Measurements from ENCODE around the gene SGIP1.
A peak's percentile ranks its signal among the peaks of the same experiment; 100 is the strongest.
"Not testable (repeated sequence)": the region's sequence is repeated elsewhere in the genome, so short reads cannot be mapped to it uniquely, and the experiment has no call there.

The SGIP1 gene

GRCh38 chr1:66758241-66758755 lies 224.3 kb downstream of the SGIP1 start:
- DNase-seq (ENCODE audit: extremely low read depth in 1 of 2, low read depth in 1 of 2) = no peak

DNA sequence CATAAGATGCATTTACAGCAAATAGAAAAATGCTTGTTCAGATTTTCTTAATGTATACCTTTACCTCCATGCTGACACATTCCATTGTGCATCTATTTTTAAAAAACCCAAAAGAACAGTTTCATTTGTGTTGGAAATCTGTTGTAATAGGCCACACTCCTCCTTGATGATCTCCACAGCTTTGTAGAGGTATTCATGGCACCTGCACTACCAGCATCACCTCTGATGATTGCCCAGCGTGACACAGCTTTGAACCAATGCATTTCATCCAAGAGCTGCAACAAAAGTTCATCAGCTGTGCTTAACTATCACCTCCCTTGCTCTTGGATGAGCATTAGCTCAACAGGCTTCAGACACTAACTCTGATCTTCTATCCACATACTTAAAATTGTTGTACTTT lies 226.6 kb downstream of the SGIP1 start:
- DNase-seq (ENCODE audit: extremely low read depth in 1 of 2, low read depth in 1 of 2) = no peak

GRCh38 chr1:66761221-66761620 lies 227.3 kb downstream of the SGIP1 start:
- no peak for DNase-seq (ENCODE audit: extremely low read depth in 1 of 2, low read depth in 1 of 2)

GRCh38 chr1:66764994-66765578 lies 231.1 kb downstream of the SGIP1 start:
- peak; percentile 10 to 11 for DNase-seq (ENCODE audit: extremely low read depth in 1 of 2, low read depth in 1 of 2)

DNA sequence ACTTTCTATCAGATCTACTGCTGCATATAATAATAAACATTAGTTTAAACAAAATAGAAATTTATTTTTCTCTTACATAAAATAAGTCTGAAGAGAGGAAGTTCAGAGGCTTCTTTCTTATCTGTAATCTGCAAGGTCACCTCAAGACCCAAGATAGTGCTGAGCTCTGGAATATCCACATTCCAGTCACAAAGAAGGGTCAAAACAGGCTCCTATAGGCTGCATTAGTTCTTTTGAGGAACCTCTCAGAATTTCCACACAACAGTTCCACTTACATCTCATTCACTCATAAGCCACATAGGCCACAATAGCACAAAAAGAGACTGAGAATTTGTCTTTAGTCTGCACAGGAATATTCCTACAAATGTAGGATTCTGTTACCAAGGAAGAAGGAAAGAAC lies 233.7 kb downstream of the SGIP1 start:
- DNase-seq (ENCODE audit: extremely low read depth in 1 of 2, low read depth in 1 of 2) = no peak

DNA sequence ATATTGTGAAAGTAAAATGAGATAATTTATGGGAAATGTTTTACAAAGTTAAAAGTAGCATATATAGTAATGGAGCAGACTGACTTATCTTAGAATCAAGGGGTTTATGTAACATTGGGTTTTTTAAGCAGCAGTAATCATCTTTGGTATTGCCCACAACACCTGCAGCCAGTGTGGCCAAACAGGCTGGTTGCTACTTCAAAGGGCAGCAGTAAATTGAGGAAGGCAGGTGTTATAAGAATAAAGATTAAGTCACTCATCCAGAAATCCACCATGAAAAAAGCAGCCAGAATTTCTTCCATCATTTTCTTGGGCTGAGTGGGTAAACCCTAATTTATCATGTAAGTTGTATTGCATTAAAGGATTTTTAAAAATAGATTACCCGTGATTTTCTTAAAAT lies 235.0 kb downstream of the SGIP1 start:
- DNase-seq (ENCODE audit: extremely low read depth in 1 of 2, low read depth in 1 of 2) = no peak

DNA sequence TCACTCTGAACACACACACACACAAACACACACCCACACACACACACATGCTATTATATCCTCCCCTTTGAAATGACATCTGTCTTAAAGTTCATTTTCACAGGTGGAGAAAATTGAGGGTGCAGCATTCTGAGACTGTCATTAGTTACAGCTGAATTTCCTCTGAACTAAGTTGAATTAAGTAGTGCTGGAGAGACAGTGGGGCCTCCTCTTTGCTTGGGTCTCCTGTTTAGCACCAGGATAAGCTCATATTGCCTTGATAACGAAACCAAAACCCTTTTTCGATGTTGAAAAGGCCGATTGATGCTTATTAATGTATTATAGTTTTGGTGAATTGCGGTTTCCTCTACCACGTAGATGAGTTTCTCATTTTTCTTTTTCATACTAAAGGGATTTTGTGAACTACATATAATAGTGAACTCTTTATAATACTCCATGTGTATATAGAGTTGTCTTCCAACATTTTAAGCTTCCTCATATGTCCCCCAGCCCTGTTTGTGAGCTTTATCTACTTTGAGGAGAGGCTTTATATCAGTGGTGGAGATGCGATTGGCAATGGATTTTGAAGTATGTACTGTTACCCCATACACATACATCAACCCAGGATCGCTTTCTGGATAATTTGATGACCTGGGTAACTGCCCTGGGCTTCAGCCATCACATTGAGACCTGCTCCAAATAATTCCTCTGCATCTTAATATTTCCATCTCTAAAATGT lies 235.7 kb downstream of the SGIP1 start:
- no peak for DNase-seq (ENCODE audit: extremely low read depth in 1 of 2, low read depth in 1 of 2)

- no peak for DNase-seq (ENCODE audit: extremely low read depth in 1 of 2, low read depth in 1 of 2)
Measured at GRCh38 chr1:66770240-66770639, 236.3 kb downstream of the SGIP1 start.

- no peak for DNase-seq (ENCODE audit: extremely low read depth in 1 of 2, low read depth in 1 of 2)
Measured at GRCh38 chr1:66770694-66771093, 236.7 kb downstream of the SGIP1 start.

DNA sequence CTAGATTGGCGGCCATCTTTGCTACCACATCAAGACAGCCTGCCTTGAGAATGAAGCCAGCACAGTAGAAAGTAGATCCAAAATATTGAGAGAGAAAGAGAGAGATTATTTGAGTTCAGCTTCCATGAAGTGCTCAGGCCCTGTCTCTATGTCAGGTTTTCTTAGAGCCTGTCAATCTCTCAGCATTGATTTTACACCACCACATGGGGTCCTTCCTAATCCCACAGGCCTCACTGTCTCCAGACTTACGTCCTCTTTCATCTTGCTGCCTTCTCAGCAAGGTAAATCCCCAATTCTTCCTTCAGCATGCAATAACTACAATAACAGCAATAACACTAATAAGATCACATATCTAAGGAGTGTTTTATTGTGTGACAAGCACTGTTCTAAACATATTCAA lies 239.3 kb downstream of the SGIP1 start:
- DNase-seq (ENCODE audit: extremely low read depth in 1 of 2, low read depth in 1 of 2) = no peak

DNA sequence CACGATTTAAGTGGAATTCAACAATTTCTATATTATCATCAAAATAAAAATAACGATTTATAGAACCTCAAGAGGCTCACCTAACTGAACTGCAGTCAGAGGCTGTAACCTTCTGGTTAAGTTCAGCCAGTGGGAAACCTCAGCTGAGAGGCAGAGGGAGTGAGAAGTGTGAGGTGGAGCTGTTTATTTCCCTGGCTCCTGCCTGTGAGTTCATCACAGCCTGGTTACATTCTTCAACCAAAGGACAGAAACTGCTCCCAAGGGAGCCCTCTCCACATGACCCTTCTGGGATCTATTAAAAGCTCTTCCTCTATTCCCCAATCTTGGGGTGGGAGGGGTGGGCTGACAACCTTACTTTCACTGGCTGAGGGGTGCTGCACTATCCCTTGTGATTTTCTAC lies 240.5 kb downstream of the SGIP1 start:
- no peak for DNase-seq (ENCODE audit: extremely low read depth in 1 of 2, low read depth in 1 of 2)

- no peak for DNase-seq (ENCODE audit: extremely low read depth in 1 of 2, low read depth in 1 of 2)
Measured at GRCh38 chr1:66775646-66776045, 241.7 kb downstream of the SGIP1 start.

GRCh38 chr1:66777831-66778230 lies 243.9 kb downstream of the SGIP1 start:
- no peak for DNase-seq (ENCODE audit: extremely low read depth in 1 of 2, low read depth in 1 of 2)

DNA sequence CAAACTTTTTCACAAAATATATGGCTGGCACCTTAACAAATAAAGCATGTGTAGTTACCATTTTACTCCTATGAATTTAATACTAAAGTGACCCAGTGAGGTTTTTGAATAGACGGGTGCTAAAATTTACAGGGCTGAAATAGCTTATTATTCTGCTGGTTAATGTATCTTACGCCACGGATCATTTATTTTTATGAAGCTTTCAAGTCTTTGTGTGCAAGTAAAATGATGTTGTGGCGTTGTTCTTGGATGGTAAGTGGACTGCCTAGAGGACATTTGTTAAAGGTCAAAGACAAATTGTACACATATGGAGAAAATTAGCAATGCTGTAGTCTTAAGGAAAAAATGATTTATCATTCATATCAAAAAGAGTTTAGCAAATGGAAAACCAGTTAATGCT lies 244.3 kb downstream of the SGIP1 start:
- no peak for DNase-seq (ENCODE audit: extremely low read depth in 1 of 2, low read depth in 1 of 2)

DNA sequence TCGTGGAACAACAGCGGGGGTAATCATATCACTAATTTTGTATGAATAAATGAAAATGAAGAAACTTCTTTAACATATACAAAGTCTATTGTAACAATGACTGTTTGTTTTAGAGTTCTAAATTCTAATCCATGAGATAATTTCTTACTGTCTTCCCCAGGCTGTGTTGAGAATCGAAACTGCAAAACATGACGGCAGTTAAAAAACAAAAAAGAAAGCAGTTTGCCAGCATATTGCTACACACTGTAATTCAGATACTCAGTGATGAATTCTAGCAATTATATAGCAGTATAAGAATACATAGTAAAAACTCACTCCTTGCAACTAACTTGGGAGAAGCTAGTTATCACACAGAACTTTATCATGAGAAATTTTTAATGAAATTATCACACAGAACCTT lies 245.0 kb downstream of the SGIP1 start:
- DNase-seq (ENCODE audit: extremely low read depth in 1 of 2, low read depth in 1 of 2) = no peak

DNA sequence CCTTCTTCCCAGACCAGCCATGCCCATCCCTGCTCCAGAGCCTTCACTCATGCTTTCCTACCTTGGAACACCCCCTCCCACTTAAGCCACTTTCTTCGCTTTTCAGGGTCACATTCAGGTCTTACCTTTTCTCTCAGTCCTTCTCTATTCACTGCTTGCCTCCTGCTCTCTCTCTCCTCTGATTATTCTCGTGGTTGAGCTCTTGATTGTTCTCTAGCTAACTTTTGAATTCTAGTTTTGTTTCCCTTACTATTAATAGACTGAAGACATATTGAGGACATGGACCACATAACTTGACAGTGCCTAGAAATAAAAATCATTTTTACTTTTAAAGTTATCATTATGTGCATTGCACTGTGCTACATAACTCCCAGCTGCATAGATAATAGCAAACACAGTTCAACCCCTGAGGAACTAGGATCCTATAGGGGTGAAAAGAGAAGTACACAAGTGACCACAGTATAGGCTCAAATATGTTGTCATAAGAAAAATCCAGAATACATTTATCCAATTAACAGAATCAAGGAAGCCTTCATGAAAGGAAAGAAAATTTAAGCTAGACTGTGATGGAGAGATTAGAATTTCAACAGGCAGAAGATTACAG lies 245.6 kb downstream of the SGIP1 start:
- DNase-seq (ENCODE audit: extremely low read depth in 1 of 2, low read depth in 1 of 2) = no peak

DNA sequence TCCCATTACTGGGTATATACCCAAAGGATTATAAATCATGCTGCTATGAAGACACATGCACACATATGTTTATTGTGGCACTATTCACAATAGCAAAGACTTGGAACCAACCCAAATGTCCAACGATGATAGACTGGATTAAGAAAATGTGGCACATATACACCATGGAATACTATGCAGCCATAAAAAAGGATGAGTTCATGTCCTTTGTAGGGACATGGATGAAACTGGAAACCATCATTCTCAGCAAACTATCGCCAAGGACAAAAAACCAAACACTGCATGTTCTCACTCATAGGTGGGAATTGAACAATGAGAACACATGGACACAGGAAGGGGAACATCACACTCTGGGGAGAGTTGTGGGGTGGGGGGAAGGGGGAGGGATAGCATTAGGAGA lies 251.8 kb downstream of the SGIP1 start:
- DNase-seq (ENCODE audit: extremely low read depth in 1 of 2, low read depth in 1 of 2) = not testable (repeated sequence)

DNA sequence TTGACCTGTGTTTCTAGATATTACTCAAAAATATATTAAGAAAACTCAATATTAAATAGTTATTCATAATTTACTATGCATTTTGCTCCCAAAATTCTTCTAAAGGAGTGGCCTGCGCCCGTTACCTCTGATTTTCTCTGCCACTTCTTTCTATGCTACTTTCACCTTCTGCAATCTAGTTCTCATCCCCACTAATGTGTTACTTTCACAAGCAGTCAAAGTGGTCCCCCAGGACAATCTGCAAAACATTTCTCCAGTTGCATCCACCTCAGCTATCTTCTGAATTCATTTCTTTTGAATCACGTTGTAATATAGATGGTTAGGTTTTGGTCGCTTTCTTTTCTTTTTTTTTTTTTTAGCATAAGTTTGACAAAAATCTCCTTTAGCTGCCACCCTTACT lies 253.7 kb downstream of the SGIP1 start:
- no peak for DNase-seq (ENCODE audit: extremely low read depth in 1 of 2, low read depth in 1 of 2)

DNA sequence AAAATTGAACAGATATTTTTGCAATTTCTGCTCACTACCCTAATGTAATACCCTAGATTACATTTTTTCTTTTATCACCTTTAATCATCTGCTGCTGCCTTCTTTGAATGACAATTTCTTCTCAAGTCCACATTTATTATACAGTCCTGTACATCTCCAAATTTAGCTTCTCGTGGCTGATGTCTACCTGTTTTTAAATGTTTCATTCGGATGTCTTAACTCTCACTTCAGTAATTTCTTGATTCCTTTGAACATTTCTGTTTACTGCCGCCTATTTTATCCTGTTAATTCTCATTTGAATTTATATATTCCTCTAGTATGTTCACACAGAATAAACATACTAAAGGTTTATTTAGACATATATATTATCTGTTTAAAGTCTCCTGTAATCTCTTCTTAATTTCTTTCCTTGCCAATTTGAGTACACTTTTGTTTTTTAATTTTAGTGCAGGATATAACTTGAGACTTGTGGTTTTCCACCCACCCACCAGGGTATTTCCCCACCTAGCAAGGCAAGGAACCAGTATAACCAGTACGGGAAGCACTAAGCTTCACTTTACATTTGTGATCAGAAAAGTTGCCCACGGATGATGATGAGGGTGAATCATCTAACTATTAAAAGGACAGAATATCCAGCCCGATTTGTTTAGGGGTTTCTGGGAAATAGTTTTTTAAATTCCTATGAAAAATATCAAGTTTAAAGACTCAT lies 254.4 kb downstream of the SGIP1 start:
- DNase-seq (ENCODE audit: extremely low read depth in 1 of 2, low read depth in 1 of 2) = no peak

DNA sequence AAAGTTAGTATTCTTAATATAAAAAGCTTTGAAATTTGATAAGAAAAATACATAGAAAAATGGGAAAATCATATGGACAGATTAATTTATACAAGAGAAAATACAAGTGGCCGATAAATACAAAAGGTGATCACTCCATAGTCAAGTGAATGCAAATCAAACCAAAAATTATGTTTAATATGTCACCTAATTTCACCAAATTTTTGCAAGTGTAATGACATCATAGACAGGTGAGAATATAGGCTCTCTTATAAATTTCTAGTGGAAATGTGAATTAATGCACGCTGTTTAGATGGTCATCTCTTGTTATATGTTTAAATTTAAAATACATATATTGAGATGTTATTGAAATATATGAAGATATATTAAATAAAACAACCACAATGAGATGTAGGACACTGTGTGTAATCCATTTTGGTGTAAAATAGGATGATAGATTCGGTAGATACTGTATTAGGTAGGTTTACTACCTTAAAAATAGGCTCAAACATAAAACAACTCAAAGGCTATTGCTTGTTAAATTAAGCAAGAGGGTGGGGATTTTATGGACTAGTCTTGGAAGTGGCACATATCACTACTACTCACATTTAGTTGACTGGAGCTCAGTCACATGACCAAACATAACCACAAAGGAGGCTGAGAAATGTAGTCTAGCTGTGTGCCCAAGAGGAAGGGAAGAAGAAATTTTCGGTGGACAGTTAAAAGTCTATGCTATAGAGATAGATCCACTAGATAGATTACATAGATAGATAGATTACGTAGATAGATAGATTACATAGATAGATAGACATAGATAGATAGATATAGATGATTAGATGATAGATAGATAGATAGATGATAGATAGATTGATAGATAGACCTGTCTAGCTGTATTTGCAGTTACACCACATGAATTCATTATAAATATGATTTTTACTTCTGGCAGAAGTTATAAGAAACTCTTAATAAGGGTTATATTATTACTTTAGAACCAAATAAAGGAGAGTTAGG lies 258.0 kb downstream of the SGIP1 start:
- DNase-seq (ENCODE audit: extremely low read depth in 1 of 2, low read depth in 1 of 2) = no peak
